Measurements from ENCODE around the gene RNF213. TPM values are rescaled to one million over a fixed set of nuclear protein-coding genes. Genes with fewer than 3 reads are reported as not detected.

RNF213 gene
- total RNA-seq, 1 donor, result 134 TPM

DNA sequence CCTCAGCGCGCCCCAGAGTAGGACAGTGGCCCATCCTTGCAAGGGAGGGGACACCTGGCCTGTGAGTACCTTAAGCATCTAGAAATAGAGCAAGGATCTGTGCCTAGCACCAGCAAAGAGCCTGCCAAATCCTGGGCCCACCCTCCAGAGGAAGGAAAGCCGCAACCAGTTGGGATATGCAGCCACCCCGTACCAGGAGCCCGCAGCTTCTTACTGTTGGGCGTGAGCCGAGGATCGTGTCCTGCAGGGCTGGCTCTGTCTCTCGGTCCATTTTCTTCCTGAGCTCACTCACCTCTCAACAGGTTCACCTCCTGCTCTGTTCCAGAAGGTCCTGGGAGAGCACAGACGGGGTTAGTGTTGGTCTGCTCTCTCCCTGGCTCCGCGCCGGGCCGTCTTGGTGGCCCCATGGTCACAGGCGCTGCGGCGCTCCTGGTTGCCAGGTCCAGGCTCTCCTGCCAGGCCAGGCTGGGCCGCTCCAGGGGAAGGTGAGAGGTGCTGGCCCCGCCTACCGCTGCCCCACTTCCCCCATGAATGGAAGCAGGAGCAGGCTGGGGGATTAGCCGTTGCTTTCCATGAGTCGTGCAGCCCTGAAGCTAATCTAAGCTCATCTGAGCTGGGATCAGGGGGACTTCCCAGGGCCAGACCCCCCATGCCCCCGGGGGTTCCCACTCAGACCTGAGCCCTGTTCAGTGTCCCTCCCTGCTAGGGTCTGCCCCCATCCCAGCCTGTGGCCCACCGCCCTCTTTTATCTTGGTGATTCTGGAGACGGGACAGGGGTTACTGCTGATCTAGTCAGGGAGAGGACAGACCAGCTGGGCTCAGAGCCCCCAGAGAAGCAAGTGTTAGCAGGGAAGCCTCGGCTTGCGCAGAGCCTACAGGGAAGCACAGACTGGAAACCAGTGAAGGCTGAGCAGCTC lies 167.0 kb downstream of the RNF213 start:
- peaks cover 10% of the 10 kb centered on the region for H4K20me1 ChIP-seq (ENCODE audit: insufficient read depth, low read length)
- H3K79me2 ChIP-seq (ENCODE audit: insufficient read depth, low read length), result no peaks in the 10 kb centered on the region
- no peaks in the 10 kb centered on the region for H3K4me1 ChIP-seq (ENCODE audit: insufficient read depth, low read length)
- no peaks in the 10 kb centered on the region for H3K36me3 ChIP-seq (ENCODE audit: insufficient read depth, low read length)
- no peak for TF ChIP-seq CTCF (IDR thresholded peaks at IDR 0.05; ENCODE audit: extremely low read depth, low read depth, low read length)
- no peaks in the 10 kb centered on the region for H3K9me3 ChIP-seq (ENCODE audit: low read depth, low read length)
- H2AFZ ChIP-seq (ENCODE audit: low read length), result no peak overlapping the region
- no peak overlapping the region for H3K4me2 ChIP-seq (ENCODE audit: insufficient read depth, low read length)
- H3K4me3 ChIP-seq (ENCODE audit: insufficient read depth, low read length), result no peak overlapping the region
- H3K27me3 ChIP-seq (ENCODE audit: insufficient read depth, low read length), result no peaks in the 10 kb centered on the region
- peak; percentile 54 for DNase-seq (ENCODE audit: insufficient read length, low spot score, missing footprints)
- no peak overlapping the region for H3K27ac ChIP-seq (ENCODE audit: low read depth, low read length)

DNA sequence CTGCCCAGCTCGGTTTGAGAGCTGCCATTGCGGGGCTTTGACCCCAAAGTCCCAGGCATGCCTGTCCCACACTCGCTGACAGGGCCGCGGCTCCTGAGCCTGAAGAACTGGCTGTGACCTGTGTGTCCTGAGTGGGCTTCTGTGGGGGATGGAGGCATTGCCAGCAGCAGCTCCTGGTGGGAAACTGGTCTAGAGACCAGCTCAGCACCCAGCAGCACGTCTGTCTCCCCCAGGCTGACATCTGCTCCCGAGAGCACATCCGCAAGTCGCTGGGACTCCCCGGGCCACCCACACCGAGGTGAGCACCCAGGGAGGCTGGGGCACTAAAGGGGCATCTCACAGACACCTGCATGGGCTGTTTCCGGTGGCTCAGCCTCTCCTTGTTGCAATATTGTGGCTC lies 167.7 kb downstream of the RNF213 start:
- TF ChIP-seq CTCF (IDR thresholded peaks at IDR 0.05; ENCODE audit: extremely low read depth, low read depth, low read length), result no peak
- H2AFZ ChIP-seq (ENCODE audit: low read length), result no peak overlapping the region
- H3K27ac ChIP-seq (ENCODE audit: low read depth, low read length), result no peak overlapping the region
- H3K4me3 ChIP-seq (ENCODE audit: insufficient read depth, low read length), result no peak overlapping the region
- no peaks in the 10 kb centered on the region for H3K4me1 ChIP-seq (ENCODE audit: insufficient read depth, low read length)
- H3K4me2 ChIP-seq (ENCODE audit: insufficient read depth, low read length), result no peak overlapping the region
- no peaks in the 10 kb centered on the region for H3K27me3 ChIP-seq (ENCODE audit: insufficient read depth, low read length)
- H3K79me2 ChIP-seq (ENCODE audit: insufficient read depth, low read length), result no peaks in the 10 kb centered on the region
- H4K20me1 ChIP-seq (ENCODE audit: insufficient read depth, low read length), result peaks cover 10% of the 10 kb centered on the region
- no peaks in the 10 kb centered on the region for H3K36me3 ChIP-seq (ENCODE audit: insufficient read depth, low read length)
- no peaks in the 10 kb centered on the region for H3K9me3 ChIP-seq (ENCODE audit: low read depth, low read length)
- peak; percentile 68 for DNase-seq (ENCODE audit: insufficient read length, low spot score, missing footprints)

- Histone ChIP-seq H4K20me1 (ENCODE audit: insufficient read depth, low read length) (peaks cover 10% of the 10 kb centered on the region), H3K36me3 (ENCODE audit: insufficient read depth, low read length) (no peaks in the 10 kb centered on the region)
- DNase-seq (ENCODE audit: insufficient read length, low spot score, missing footprints), result peak; percentile 77
Measured at GRCh38 chr17:80428796-80429195, 168.1 kb downstream of the RNF213 start.

More at GRCh38 chr17:80428796-80429195, 168.1 kb downstream of the RNF213 start:
- Histone ChIP-seq H3K79me2 (ENCODE audit: insufficient read depth, low read length) (no peaks in the 10 kb centered on the region), H3K4me3 (ENCODE audit: insufficient read depth, low read length) (no peak overlapping the region), H3K27me3 (ENCODE audit: insufficient read depth, low read length) (no peaks in the 10 kb centered on the region), H3K4me1 (ENCODE audit: insufficient read depth, low read length) (no peaks in the 10 kb centered on the region), H3K9me3 (ENCODE audit: low read depth, low read length) (no peaks in the 10 kb centered on the region), H2AFZ (ENCODE audit: low read length) (no peak overlapping the region), H3K4me2 (ENCODE audit: insufficient read depth, low read length) (no peak overlapping the region), H3K27ac (ENCODE audit: low read depth, low read length) (no peak overlapping the region)
- no peak for TF ChIP-seq CTCF (IDR thresholded peaks at IDR 0.05; ENCODE audit: extremely low read depth, low read depth, low read length)
